ENCODE measurements around the gene ESPL1.
"Not testable (repeated sequence)": the region's sequence is repeated elsewhere in the genome, so short reads cannot be mapped to it uniquely, and the experiment has no call there.

The ESPL1 gene

GRCh38 chr12:53302903-53303302 is 34.8 kb downstream of the ESPL1 start:
- DNase-seq = no peak

DNA sequence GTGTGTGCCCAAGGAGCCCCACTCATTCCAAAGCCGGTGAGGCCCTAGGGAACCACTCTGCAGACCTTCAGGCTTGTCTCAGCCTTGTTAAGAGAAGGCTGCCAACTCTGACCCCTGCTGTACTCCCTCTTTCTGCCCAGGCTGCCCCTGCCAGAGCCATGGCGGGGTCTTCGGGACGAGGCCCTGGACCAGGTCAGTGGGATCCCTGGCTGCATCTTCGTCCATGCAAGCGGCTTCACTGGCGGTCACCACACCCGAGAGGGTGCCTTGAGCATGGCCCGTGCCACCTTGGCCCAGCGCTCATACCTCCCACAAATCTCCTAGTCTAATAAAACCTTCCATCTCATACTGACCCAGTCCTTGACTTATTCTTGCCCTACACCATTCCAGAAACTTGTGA is 38.7 kb downstream of the ESPL1 start:
- DNase-seq = no peak

- no peak for DNase-seq
These were observed 40.2 kb downstream of the ESPL1 start for GRCh38 chr12:53308276-53308675.

- DNase-seq = no peak
These were observed 45.9 kb downstream of the ESPL1 start for GRCh38 chr12:53313996-53314395.

- no peak for DNase-seq
These were observed 52.5 kb downstream of the ESPL1 start for GRCh38 chr12:53320352-53321195.

DNA sequence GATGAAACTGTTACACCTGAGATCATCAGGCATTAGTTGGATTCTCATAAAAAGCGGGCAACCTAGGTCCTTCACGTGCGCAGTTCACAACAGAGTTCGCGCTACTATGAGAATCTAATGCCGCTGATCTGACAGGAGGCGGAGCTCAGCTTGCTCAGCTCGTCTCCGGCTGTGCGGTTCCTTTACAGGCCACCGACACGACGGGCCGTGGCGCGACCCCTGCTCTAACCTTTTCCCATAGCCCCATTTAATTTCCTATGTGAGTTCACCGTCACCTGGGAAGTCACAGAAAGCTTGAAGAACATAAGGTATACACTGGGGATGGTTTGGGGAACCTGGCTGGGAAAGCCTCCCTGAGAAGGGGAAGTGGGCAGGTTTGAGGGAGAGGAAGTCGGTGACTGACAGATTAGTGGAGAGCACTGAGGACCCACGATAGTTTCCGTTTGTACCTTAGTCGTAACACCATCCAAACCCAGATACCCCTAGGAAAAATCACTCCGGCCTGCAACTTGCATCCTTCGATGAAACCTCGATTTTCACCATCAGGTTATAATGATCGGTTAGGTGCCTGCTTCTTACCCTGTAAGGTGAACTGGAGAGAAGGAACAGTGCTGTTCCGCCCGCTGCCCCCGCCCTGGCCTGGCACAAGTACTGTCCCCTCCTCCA is 56.1 kb downstream of the ESPL1 start:
- no peak for DNase-seq

- no peak for DNase-seq
These were observed 56.8 kb downstream of the ESPL1 start for GRCh38 chr12:53324779-53325510.

DNA sequence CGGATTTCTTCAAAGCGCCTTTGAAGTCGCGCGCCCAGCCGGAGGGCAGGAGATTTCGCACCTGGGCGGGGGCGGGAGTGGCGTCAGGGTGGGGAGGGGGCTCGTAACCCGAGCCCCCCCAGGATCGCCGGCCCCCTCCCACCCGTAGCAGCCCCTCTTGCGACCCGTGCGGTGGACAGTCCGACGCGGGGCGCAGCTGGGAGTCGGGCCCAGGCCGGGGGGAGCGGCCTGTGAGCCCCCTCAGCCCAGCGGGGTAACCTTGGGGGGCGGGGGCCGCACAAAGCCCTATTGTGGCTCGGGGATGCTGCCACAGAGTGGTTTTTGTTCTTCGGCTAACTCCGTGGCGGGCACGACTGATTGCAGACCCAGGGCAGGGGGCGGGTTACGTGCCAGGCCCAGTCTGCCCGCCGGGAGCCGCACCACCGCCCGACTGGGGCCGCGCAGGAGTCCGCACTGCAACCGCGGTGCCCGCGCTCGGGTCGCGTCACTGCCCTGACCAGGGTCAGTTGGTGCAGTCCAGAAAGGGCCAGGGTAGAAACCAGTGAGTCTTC is 57.5 kb downstream of the ESPL1 start:
- no peak for DNase-seq

GRCh38 chr12:53326460-53327185 is 58.5 kb downstream of the ESPL1 start:
- DNase-seq = no peak

DNA sequence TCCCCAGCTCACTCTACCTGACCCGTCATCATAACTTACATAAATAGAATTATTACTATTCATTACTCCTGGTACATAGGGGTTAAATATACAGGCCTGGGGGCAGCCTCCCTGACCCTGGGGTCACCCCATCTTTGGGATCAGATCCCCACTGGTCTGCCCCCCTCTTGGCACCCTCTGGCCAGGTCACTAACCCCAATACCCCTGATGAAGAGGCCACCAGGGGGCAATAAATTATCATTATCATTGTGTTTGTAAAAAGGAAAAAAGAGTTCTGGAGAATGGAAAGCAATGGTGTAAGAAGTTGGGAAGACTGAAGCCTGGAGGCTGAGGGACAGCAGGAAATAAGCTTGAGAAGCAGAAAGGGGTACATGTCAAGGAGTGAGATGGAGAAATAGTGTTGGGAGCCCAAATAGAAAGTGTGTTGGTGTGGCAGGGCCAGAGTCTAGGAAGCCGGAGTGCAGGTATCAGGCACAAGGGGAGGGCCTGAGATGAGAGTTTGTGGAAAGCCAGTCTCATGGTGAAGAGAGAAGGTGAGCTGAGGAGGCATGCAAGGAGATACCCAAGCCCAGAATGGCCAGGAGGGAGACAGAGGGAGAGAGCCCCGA is 59.4 kb downstream of the ESPL1 start:
- no peak for DNase-seq

- DNase-seq = no peak
These were observed 59.9 kb downstream of the ESPL1 start for GRCh38 chr12:53328043-53328435.

- no peak for DNase-seq
These were observed 62.6 kb downstream of the ESPL1 start for GRCh38 chr12:53330671-53331070.

GRCh38 chr12:53332339-53332738 is 64.2 kb downstream of the ESPL1 start:
- DNase-seq = not testable (repeated sequence)

- no peak for DNase-seq
These were observed 64.6 kb downstream of the ESPL1 start for GRCh38 chr12:53332744-53333143.

- no peak for DNase-seq
These were observed 65.2 kb downstream of the ESPL1 start for GRCh38 chr12:53333289-53333688.

- DNase-seq = no peak
These were observed 65.7 kb downstream of the ESPL1 start for GRCh38 chr12:53333845-53334244.

- DNase-seq = no peak
These were observed 66.7 kb downstream of the ESPL1 start for GRCh38 chr12:53334822-53335221.

DNA sequence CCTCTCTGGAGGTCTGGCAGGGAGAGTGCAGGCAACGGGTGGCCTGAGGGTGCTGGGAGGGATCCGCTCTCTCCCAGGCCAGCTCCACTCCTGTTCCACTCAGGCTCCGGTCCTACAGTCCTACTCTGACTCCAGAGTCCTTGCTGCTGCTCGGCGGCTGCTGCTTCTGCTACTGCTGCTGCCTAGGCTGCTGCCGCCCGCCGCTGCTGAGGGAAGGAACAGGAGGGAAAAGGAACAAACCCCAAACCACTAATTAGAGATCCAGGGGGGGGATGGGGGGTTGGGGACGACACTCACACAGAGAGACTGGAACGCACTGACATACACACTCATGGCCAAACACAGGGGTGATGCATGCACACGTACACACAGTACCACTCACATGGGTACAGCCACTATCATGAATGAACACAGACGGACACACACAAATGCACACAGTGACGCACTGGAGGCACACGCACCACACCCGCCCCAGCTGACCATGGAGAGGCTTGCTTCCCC is 68.1 kb downstream of the ESPL1 start, which contains the start of gene SP7:
Gene SP7 (minus strand): TSS at position 174 of the 501 bp plus-strand sequence. CDS start 708 bp downstream, outside the sequence.
- DNase-seq = no peak

DNA sequence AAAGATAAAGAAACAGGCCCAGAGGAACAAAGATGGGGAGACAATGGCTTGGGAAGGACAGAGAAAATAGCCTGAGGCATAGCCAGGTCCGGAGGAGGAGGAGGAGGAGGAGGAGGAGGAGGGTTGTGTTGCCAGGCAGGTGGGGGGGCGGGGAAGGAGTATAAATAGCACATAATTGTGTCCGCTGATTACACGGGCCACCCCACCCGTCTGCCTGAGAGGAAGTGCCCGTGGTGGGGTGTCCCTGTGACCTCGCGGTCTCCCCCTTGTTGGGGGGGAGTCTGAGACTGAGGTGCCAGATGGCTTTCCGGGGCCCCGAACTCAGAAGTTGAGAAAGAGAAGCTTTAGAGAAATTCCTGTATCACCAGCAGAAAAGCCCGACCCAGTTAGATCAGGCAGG is 69.9 kb downstream of the ESPL1 start:
- no peak for DNase-seq

- DNase-seq = no peak
These were observed 70.8 kb downstream of the ESPL1 start for GRCh38 chr12:53338916-53339315.

DNA sequence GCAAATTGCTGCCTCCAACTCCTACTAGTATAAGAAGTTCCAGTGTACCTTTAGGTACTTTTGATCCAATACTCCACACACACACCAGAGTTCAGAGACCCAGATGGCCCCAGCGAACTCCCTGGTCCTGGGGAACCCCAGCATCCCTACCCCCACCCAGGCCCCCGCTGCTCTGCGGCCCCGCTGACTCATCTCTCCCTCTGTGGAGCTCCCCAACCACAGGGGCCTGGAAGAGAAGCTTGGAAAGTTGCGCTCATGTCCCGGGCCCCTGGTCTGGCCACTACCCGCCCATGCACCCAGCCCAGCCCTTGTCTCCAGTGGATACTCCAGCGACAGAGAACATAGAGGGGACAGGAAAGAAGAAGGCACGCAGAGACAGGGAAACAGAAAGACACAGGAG is 72.3 kb downstream of the ESPL1 start:
- no peak for DNase-seq

All from cortex of kidney (tissue), 1 donor.